Stimulated activated effector memory CD8-positive, alpha-beta T cell treated with anti-CD3 and anti-CD28 coated beads, Interleukin-12 subunit alpha, Interleukin-12 subunit beta, amount 100 ng/mL, for 72 hours (primary cell): ENCODE data around the gene TSC22D1.

Source experiments
- ATAC-seq: fragments of 150-1000 bp; cut with Tn5 transposase; 2 replicates; pipeline ENCODE4 v1.10.0; 2021
- DNase-seq, 2 donors: peaks; one replicate each; pipeline ENCODE4 v3.0.0; 2021 to 2022; ENCODE audit warnings: low spot score in 2 of 2
- H3K27ac Mint-ChIP-seq: one replicate; pipeline ENCODE4 v1.8.0; 2022; ENCODE audit warnings: mild to moderate bottlenecking, mixed read lengths
- H3K36me3 Mint-ChIP-seq: one replicate; pipeline ENCODE4 v1.8.0; 2022; ENCODE audit warnings: mild to moderate bottlenecking, mixed read lengths
- H3K4me1 Mint-ChIP-seq: one replicate; pipeline ENCODE4 v1.8.0; 2022; ENCODE audit warnings: mixed read lengths
- H3K4me3 Mint-ChIP-seq: one replicate; pipeline ENCODE4 v1.8.0; 2022; ENCODE audit warnings: mild to moderate bottlenecking, mixed read lengths
- H3K9me3 Mint-ChIP-seq: one replicate; pipeline ENCODE4 v1.8.0; 2022; ENCODE audit warnings: mixed read lengths

Gene TSC22D1

GRCh38 chr13:44498502-44498901, 77.6 kb downstream of the TSC22D1 start:
- Mint-ChIP-seq H3K36me3 (no peaks in the 10 kb centered on the region), H3K27ac (no peak overlapping the region), H3K4me1 (peaks cover 18% of the 10 kb centered on the region), H3K4me3 (no peak overlapping the region), H3K9me3 (peaks cover 5% of the 10 kb centered on the region)
- DNase-seq (no peak), ATAC-seq (no peak)

GRCh38 chr13:44497801-44498200, 78.3 kb downstream of the TSC22D1 start:
- Mint-ChIP-seq H3K4me1 (peaks cover 18% of the 10 kb centered on the region), H3K4me3 (no peak overlapping the region), H3K27ac (peak overlapping the region; percentile 20), H3K9me3 (peaks cover 5% of the 10 kb centered on the region), H3K36me3 (no peaks in the 10 kb centered on the region)
- DNase-seq (no peak), ATAC-seq (no peak)

GRCh38 chr13:44493213-44493812, 82.8 kb downstream of the TSC22D1 start:
- peaks cover 15% of the 10 kb centered on the region for H3K4me1 Mint-ChIP-seq
- H3K4me3 Mint-ChIP-seq, result no peak overlapping the region
- no peak for DNase-seq
- no peak overlapping the region for H3K27ac Mint-ChIP-seq
- H3K36me3 Mint-ChIP-seq, result no peaks in the 10 kb centered on the region
- peaks cover 5% of the 10 kb centered on the region for H3K9me3 Mint-ChIP-seq
- ATAC-seq, result no peak

- H3K4me3 Mint-ChIP-seq, result no peak overlapping the region
- H3K9me3 Mint-ChIP-seq, result peaks cover 2% of the 10 kb centered on the region
- H3K36me3 Mint-ChIP-seq, result no peaks in the 10 kb centered on the region
- ATAC-seq (no peak), DNase-seq (no peak)
- H3K27ac Mint-ChIP-seq, result no peak overlapping the region
- H3K4me1 Mint-ChIP-seq, result peaks cover 3% of the 10 kb centered on the region
These were observed 86.4 kb downstream of the TSC22D1 start for GRCh38 chr13:44489751-44490150.

- DNase-seq (no peak), ATAC-seq (no peak)
- Mint-ChIP-seq H3K4me1 (no peaks in the 10 kb centered on the region), H3K9me3 (no peaks in the 10 kb centered on the region), H3K4me3 (no peak overlapping the region), H3K27ac (no peak overlapping the region), H3K36me3 (no peaks in the 10 kb centered on the region)
These were observed 88.1 kb downstream of the TSC22D1 start for GRCh38 chr13:44487989-44488388.

- DNase-seq, result no peak
- peak overlapping the region; percentile 45 for H3K27ac Mint-ChIP-seq
- H3K36me3 Mint-ChIP-seq, result no peaks in the 10 kb centered on the region
- H3K4me1 Mint-ChIP-seq, result no peaks in the 10 kb centered on the region
- H3K4me3 Mint-ChIP-seq, result peak overlapping the region; percentile 38
- H3K9me3 Mint-ChIP-seq, result no peaks in the 10 kb centered on the region
- no peak for ATAC-seq
These were observed 91.5 kb downstream of the TSC22D1 start for GRCh38 chr13:44484562-44485138.

- H3K36me3 Mint-ChIP-seq, result no peaks in the 10 kb centered on the region
- no peaks in the 10 kb centered on the region for H3K4me1 Mint-ChIP-seq
- ATAC-seq, result no peak
- H3K4me3 Mint-ChIP-seq, result no peak overlapping the region
- peak overlapping the region; percentile 4 for H3K27ac Mint-ChIP-seq
- H3K9me3 Mint-ChIP-seq, result no peaks in the 10 kb centered on the region
- no peak for DNase-seq
These were observed 101.8 kb downstream of the TSC22D1 start for GRCh38 chr13:44474122-44474910.

- H3K9me3 Mint-ChIP-seq, result no peaks in the 10 kb centered on the region
- DNase-seq, result no peak
These were observed 104.4 kb downstream of the TSC22D1 start for GRCh38 chr13:44471686-44472085.

GRCh38 chr13:44470638-44471562, 105.2 kb downstream of the TSC22D1 start:
- DNase-seq (no peak), ATAC-seq (no peak)
- Mint-ChIP-seq H3K4me3 (no peak overlapping the region), H3K27ac (no peak overlapping the region), H3K36me3 (no peaks in the 10 kb centered on the region), H3K4me1 (no peaks in the 10 kb centered on the region), H3K9me3 (no peaks in the 10 kb centered on the region)

More at GRCh38 chr13:44471686-44472085, 104.4 kb downstream of the TSC22D1 start:
- no peak for ATAC-seq
- Mint-ChIP-seq H3K4me1 (no peaks in the 10 kb centered on the region), H3K36me3 (no peaks in the 10 kb centered on the region), H3K4me3 (no peak overlapping the region), H3K27ac (no peak overlapping the region)

- no peak for ATAC-seq
- H3K27ac Mint-ChIP-seq, result no peak overlapping the region
- no peaks in the 10 kb centered on the region for H3K36me3 Mint-ChIP-seq
These were observed 107.3 kb downstream of the TSC22D1 start for GRCh38 chr13:44468874-44469273.

GRCh38 chr13:44465318-44465717, 110.8 kb downstream of the TSC22D1 start:
- DNase-seq, result no peak
- H3K27ac Mint-ChIP-seq, result no peak overlapping the region
- H3K4me1 Mint-ChIP-seq, result no peaks in the 10 kb centered on the region
- H3K9me3 Mint-ChIP-seq, result no peaks in the 10 kb centered on the region
- ATAC-seq, result no peak
- no peaks in the 10 kb centered on the region for H3K36me3 Mint-ChIP-seq
- no peak overlapping the region for H3K4me3 Mint-ChIP-seq

More at GRCh38 chr13:44468874-44469273, 107.3 kb downstream of the TSC22D1 start:
- DNase-seq, result no peak
- no peaks in the 10 kb centered on the region for H3K4me1 Mint-ChIP-seq
- H3K9me3 Mint-ChIP-seq, result no peaks in the 10 kb centered on the region
- no peak overlapping the region for H3K4me3 Mint-ChIP-seq

- Mint-ChIP-seq H3K4me1 (no peaks in the 10 kb centered on the region), H3K4me3 (no peak overlapping the region), H3K9me3 (no peaks in the 10 kb centered on the region), H3K36me3 (no peaks in the 10 kb centered on the region), H3K27ac (no peak overlapping the region)
- DNase-seq (no peak), ATAC-seq (no peak)
These were observed 111.7 kb downstream of the TSC22D1 start for GRCh38 chr13:44464471-44464870.

- Mint-ChIP-seq H3K36me3 (no peaks in the 10 kb centered on the region), H3K27ac (no peak overlapping the region), H3K4me3 (no peak overlapping the region), H3K4me1 (peaks cover 5% of the 10 kb centered on the region), H3K9me3 (no peaks in the 10 kb centered on the region)
- DNase-seq (no peak), ATAC-seq (no peak)
These were observed 112.4 kb downstream of the TSC22D1 start for GRCh38 chr13:44463759-44464158.

- ATAC-seq, result no peak
- Mint-ChIP-seq H3K4me1 (peaks cover 14% of the 10 kb centered on the region), H3K36me3 (no peaks in the 10 kb centered on the region), H3K9me3 (no peaks in the 10 kb centered on the region), H3K27ac (no peak overlapping the region), H3K4me3 (no peak overlapping the region)
- DNase-seq, result no peak
These were observed 116.5 kb downstream of the TSC22D1 start for GRCh38 chr13:44459674-44460073.

GRCh38 chr13:44458313-44458975, 117.7 kb downstream of the TSC22D1 start:
- DNase-seq (no peak), ATAC-seq (no peak)
- Mint-ChIP-seq H3K4me3 (no peak overlapping the region), H3K9me3 (no peaks in the 10 kb centered on the region), H3K27ac (peak overlapping the region; percentile 8), H3K36me3 (no peaks in the 10 kb centered on the region), H3K4me1 (peaks cover 14% of the 10 kb centered on the region)
